H9 (cell line): ENCODE data around the gene NHSL2. TPM values are rescaled to one million over a fixed set of nuclear protein-coding genes. Genes with fewer than 3 reads are reported as not detected.
A peak's percentile ranks its signal among the peaks of the same experiment; 100 is the strongest.
"Not testable (repeated sequence)": the region's sequence is repeated elsewhere in the genome, so short reads cannot be mapped to it uniquely, and the experiment has no call there.

Experiments
- DNase-seq: peaks from one replicate; pipeline ENCODE4 v3.0.0-alpha.2; 2017
- H2AFZ ChIP-seq: one replicate; pipeline ENCODE4 v1.6.1; 2013; ENCODE audit warnings: mild to moderate bottlenecking, low read length, control low read depth, moderate library complexity
- H2AK5ac ChIP-seq: 2 replicates; pipeline ENCODE4 v1.6.1; 2013; ENCODE audit warnings: low read length, control low read depth, mixed read lengths; ENCODE audit not compliant: insufficient read length
- H2BK120ac ChIP-seq: one replicate; pipeline ENCODE4 v1.6.1; 2013; ENCODE audit warnings: low read depth, mild to moderate bottlenecking, low read length, control low read depth, inconsistent platforms; ENCODE audit not compliant: poor library complexity, severe bottlenecking
- H2BK12ac ChIP-seq: 2 replicates; pipeline ENCODE4 v1.6.1; 2013; ENCODE audit warnings: low read length, control low read depth, mixed read lengths, low read depth; ENCODE audit not compliant: insufficient read length
- H2BK15ac ChIP-seq: 2 replicates; pipeline ENCODE4 v1.6.1; 2013; ENCODE audit warnings: low read depth, low read length, control low read depth
- H2BK20ac ChIP-seq: one replicate; pipeline ENCODE4 v1.6.1; 2013; ENCODE audit warnings: low read depth, mild to moderate bottlenecking, low read length, control low read depth, inconsistent platforms; ENCODE audit not compliant: poor library complexity, severe bottlenecking
- H2BK5ac ChIP-seq: 2 replicates; pipeline ENCODE4 v1.6.1; 2013; ENCODE audit warnings: low read length, control low read depth, mixed read lengths; ENCODE audit not compliant: insufficient read length
- H3K14ac ChIP-seq: 2 replicates; pipeline ENCODE4 v1.6.1; 2013; ENCODE audit warnings: low read length, control low read depth; ENCODE audit not compliant: insufficient read depth
- H3K18ac ChIP-seq: 2 replicates; pipeline ENCODE4 v1.6.1; 2013; ENCODE audit warnings: low read depth, mild to moderate bottlenecking, mixed read lengths, low read length, control low read depth; ENCODE audit not compliant: insufficient read length
- H3K23ac ChIP-seq: 2 replicates; pipeline ENCODE4 v1.6.1; 2013; ENCODE audit warnings: low read length, control low read depth, mixed read lengths, low read depth; ENCODE audit not compliant: insufficient read length
- H3K23me2 ChIP-seq: 2 replicates; pipeline ENCODE4 v1.6.1; 2013; ENCODE audit warnings: low read depth, mild to moderate bottlenecking, mixed read lengths, low read length, control low read depth; ENCODE audit not compliant: insufficient read length, poor library complexity, severe bottlenecking
- H3K27ac ChIP-seq: 2 replicates; pipeline ENCODE4 v1.5.1; 2013; ENCODE audit warnings: low read length, control low read depth, mixed read lengths, low read depth; ENCODE audit not compliant: insufficient read length
- H3K27me3 ChIP-seq: 2 replicates; pipeline ENCODE4 v1.6.1; 2013; ENCODE audit warnings: low read length, control low read depth, inconsistent platforms; ENCODE audit not compliant: insufficient read depth
- H3K4ac ChIP-seq: 2 replicates; pipeline ENCODE4 v1.6.1; 2013; ENCODE audit warnings: low read depth, mild to moderate bottlenecking, control low read depth, inconsistent platforms, low read length, moderate library complexity
- H3K4me1 ChIP-seq: 2 replicates; pipeline ENCODE4 v1.6.1; 2013; ENCODE audit warnings: low read length, control low read depth, inconsistent platforms; ENCODE audit not compliant: insufficient read depth
- H3K4me2 ChIP-seq: 2 replicates; pipeline ENCODE4 v1.6.1; 2013; ENCODE audit warnings: low read length, control low read depth, mixed read lengths; ENCODE audit not compliant: insufficient read length, insufficient read depth
- H3K56ac ChIP-seq: 2 replicates; pipeline ENCODE4 v1.6.1; 2013; ENCODE audit warnings: low read depth, mild to moderate bottlenecking, mixed read lengths, low read length, control low read depth; ENCODE audit not compliant: insufficient read length
- H3K79me1 ChIP-seq: 2 replicates; pipeline ENCODE4 v1.6.1; 2013; ENCODE audit warnings: low read depth, mild to moderate bottlenecking, moderate library complexity, low read length, control low read depth, inconsistent platforms; ENCODE audit not compliant: insufficient read depth, poor library complexity, severe bottlenecking
- H3K79me2 ChIP-seq: 2 replicates; pipeline ENCODE4 v1.6.1; 2013; ENCODE audit warnings: low read length, control low read depth, inconsistent platforms; ENCODE audit not compliant: insufficient read depth
- H3K9ac ChIP-seq: 2 replicates; pipeline ENCODE4 v1.6.1; 2013; ENCODE audit warnings: low read length, control low read depth, mixed read lengths; ENCODE audit not compliant: insufficient read length; ENCODE audit errors: extremely low read depth
- H3K9me3 ChIP-seq: one replicate; pipeline ENCODE4 v1.6.1; 2013; ENCODE audit warnings: low read depth, low read length, inconsistent platforms; ENCODE audit not compliant: control insufficient read depth
- H3T11ph ChIP-seq: one replicate; pipeline ENCODE4 v1.6.1; 2013; ENCODE audit warnings: mild to moderate bottlenecking, low read length, control low read depth, inconsistent platforms
- H4K20me1 ChIP-seq: one replicate; pipeline ENCODE4 v1.6.1; 2013; ENCODE audit not compliant: control insufficient read depth, insufficient read length, insufficient read depth
- H4K5ac ChIP-seq: 2 replicates; pipeline ENCODE4 v1.6.1; 2013; ENCODE audit warnings: low read depth, mild to moderate bottlenecking, mixed read lengths, low read length, control low read depth; ENCODE audit not compliant: insufficient read length
- H4K8ac ChIP-seq: replicated peaks from 2 replicates; pipeline ENCODE4 v1.6.1; 2013; ENCODE audit warnings: low read length, control low read depth, mixed read lengths, low read depth; ENCODE audit not compliant: insufficient read length
- H4K91ac ChIP-seq: 2 replicates; pipeline ENCODE4 v1.6.1; 2013; ENCODE audit warnings: low read depth, mild to moderate bottlenecking, moderate library complexity, mixed read lengths, low read length, control low read depth; ENCODE audit not compliant: insufficient read length
- H3K27ac Mint-ChIP-seq, 3 experiments: 2 replicates in 2 of 3; 3 replicates in 1 of 3; pipeline ENCODE4 v1.8.0; 2020 to 2021; ENCODE audit warnings: mixed read lengths in 3 of 3, mild to moderate bottlenecking in 1 of 3, moderate library complexity in 1 of 3
- H3K27me3 Mint-ChIP-seq: 2 replicates; pipeline ENCODE4 v1.8.0; 2021; ENCODE audit warnings: low read depth, mild to moderate bottlenecking, moderate library complexity, mixed read lengths
- H3K36me3 Mint-ChIP-seq, 3 experiments: 2 replicates in 2 of 3; 3 replicates in 1 of 3; pipeline ENCODE4 v1.8.0; 2020 to 2021; ENCODE audit warnings: low read depth in 3 of 3, mixed read lengths in 3 of 3; ENCODE audit not compliant: insufficient read depth in 1 of 3
- H3K4me1 Mint-ChIP-seq, 2 experiments: 2 replicates each; pipeline ENCODE4 v1.8.0; 2020; ENCODE audit warnings: mixed read lengths in 2 of 2
- H3K4me3 Mint-ChIP-seq, 2 experiments: 2 replicates in 1 of 2; 3 replicates in 1 of 2; pipeline ENCODE4 v1.8.0; 2020 to 2021; ENCODE audit warnings: mild to moderate bottlenecking in 2 of 2, mixed read lengths in 2 of 2, moderate library complexity in 1 of 2
- H3K9me3 Mint-ChIP-seq, 2 experiments: 2 replicates in 1 of 2; 3 replicates in 1 of 2; pipeline ENCODE4 v1.8.0; 2020; ENCODE audit warnings: mild to moderate bottlenecking in 2 of 2, mixed read lengths in 2 of 2, moderate library complexity in 1 of 2
- WGBS: extraction: QIAGEN DNeasy Blood & Tissue Kit; methylation state at CpG from one replicate; pipeline ENCODE4 v1.1.7; 2013; ENCODE audit warnings: missing lambda C conversion rate, low lambda C conversion rate, mixed read lengths; ENCODE audit not compliant: insufficient read length; ENCODE audit errors: extremely low coverage; 5-methylcytosine and 5-hydroxymethylcytosine counted together
- total RNA-seq: library from RNA; stranded (reverse); gene quantifications from 2 replicates; pipeline ENCODE4 v1.2.1, GENCODE V29; 2021
- TF ChIP-seq, protein P1 (sequence below): fragments of 200-600 bp; sonication (generic); conservative IDR thresholded peaks from 3 replicates; pipeline ENCODE4 v1.8.0; 2021; ENCODE audit warnings: antibody characterized with exemption, mild to moderate bottlenecking

Gene NHSL2
- total RNA-seq, 1 experiment from 2014 or later, result 6.4 TPM

DNA sequence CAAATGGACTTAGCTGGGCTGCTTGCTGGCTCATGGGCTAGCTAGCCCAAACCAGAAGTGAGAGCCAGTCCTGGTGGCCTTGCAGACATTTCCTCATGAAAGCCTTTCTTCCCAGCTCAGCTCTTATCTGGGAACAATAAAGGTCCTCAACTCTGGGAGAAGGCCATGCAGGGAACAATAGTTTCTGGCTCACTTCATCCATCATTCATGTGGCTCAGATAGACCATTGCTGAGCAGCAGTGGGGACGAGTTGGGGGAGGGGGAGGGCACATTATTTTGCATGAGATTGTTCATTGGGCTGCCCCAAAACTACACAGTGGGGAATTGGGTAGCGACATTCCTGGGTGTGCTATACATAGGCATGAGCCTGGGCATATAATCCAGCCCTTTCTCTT lies 47.6 kb downstream of the NHSL2 start:
- H3K56ac ChIP-seq, result no peak overlapping the region
- no peak overlapping the region for H2AFZ ChIP-seq
- no peak overlapping the region for H2AK5ac ChIP-seq
- no peak overlapping the region for H3K23ac ChIP-seq
- Mint-ChIP-seq H3K4me1 (peaks cover 45 to 50% of the 10 kb centered on the region in 2 experiments), H3K27ac (peak overlapping the region; percentile 95 to 98 (median 95)), H3K36me3 (peaks cover 0 to 11% (median 6%) of the 10 kb centered on the region in 3 experiments; a peak in 4 of 7 replicates), H3K9me3 (peaks cover 75 to 83% of the 10 kb centered on the region in 2 experiments), H3K4me3 (peak overlapping the region; percentile 46 to 52), H3K27me3 (no peaks in the 10 kb centered on the region; the same call in 1 of the 2 replicates)
- H3K9ac ChIP-seq, result peak overlapping the region; percentile 36
- H3K27ac ChIP-seq, result peak overlapping the region; percentile 93
- H2BK20ac ChIP-seq, result no peak overlapping the region
- no peaks in the 10 kb centered on the region for H3K79me1 ChIP-seq
- H3K23me2 ChIP-seq, result no peaks in the 10 kb centered on the region
- no peak for DNase-seq
- H4K20me1 ChIP-seq, result no peaks in the 10 kb centered on the region
- H4K8ac ChIP-seq, result no peak overlapping the region
- no peak overlapping the region for H2BK5ac ChIP-seq
- no peak overlapping the region for H2BK15ac ChIP-seq
- H2BK120ac ChIP-seq, result no peak overlapping the region
- H4K5ac ChIP-seq, result no peak overlapping the region
- H3K27me3 ChIP-seq, result no peaks in the 10 kb centered on the region
- H3K79me2 ChIP-seq, result no peaks in the 10 kb centered on the region
- peak overlapping the region; percentile 66 for H3K18ac ChIP-seq
- TF ChIP-seq, protein P1, sequence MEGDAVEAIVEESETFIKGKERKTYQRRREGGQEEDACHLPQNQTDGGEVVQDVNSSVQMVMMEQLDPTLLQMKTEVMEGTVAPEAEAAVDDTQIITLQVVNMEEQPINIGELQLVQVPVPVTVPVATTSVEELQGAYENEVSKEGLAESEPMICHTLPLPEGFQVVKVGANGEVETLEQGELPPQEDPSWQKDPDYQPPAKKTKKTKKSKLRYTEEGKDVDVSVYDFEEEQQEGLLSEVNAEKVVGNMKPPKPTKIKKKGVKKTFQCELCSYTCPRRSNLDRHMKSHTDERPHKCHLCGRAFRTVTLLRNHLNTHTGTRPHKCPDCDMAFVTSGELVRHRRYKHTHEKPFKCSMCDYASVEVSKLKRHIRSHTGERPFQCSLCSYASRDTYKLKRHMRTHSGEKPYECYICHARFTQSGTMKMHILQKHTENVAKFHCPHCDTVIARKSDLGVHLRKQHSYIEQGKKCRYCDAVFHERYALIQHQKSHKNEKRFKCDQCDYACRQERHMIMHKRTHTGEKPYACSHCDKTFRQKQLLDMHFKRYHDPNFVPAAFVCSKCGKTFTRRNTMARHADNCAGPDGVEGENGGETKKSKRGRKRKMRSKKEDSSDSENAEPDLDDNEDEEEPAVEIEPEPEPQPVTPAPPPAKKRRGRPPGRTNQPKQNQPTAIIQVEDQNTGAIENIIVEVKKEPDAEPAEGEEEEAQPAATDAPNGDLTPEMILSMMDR, result no peak
- H2BK12ac ChIP-seq, result no peak overlapping the region
- no peak overlapping the region for H4K91ac ChIP-seq
- no peak overlapping the region for H3T11ph ChIP-seq
- H3K9me3 ChIP-seq, result peaks cover 27% of the 10 kb centered on the region
- no peak overlapping the region for H3K4ac ChIP-seq
- H3K4me2 ChIP-seq, result peak overlapping the region; percentile 23
- WGBS, result no CpG with 5 or more reads among the region's 2 CpGs
- peak overlapping the region; percentile 53; the same call in 1 of the 2 replicates for H3K14ac ChIP-seq
- peaks cover 2% of the 10 kb centered on the region; the same call in 1 of the 2 replicates for H3K4me1 ChIP-seq

DNA sequence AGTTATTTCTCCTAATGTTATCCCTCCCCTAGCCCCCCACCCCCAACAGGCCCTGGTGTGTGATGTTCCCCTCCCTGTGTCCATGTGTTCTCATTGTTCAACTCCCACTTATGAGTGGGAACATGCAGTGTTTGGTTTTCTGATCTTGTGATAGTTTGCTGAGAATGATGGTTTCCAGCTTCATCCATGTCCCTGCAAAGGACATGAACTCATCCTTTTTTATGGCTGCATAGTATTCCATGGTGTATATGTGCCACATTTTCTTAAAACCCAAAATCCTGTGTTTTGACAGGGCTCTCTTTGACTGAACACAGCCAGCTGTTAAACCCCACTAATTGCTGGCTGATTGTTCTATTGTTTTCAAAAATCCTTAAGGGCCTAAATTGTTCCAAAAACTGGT lies 53.5 kb downstream of the NHSL2 start:
- not testable (repeated sequence) for H3K9ac ChIP-seq, H3K9me3 ChIP-seq, H3K4ac ChIP-seq, H4K20me1 ChIP-seq, H3K27ac Mint-ChIP-seq, H2BK15ac ChIP-seq, H4K8ac ChIP-seq, H3K4me3 Mint-ChIP-seq, H2BK20ac ChIP-seq, H3K23me2 ChIP-seq, H3K4me1 ChIP-seq, DNase-seq, H2BK12ac ChIP-seq, H2AFZ ChIP-seq, H2AK5ac ChIP-seq, H2BK5ac ChIP-seq, H3K79me1 ChIP-seq, H3K27me3 ChIP-seq, H3K79me2 ChIP-seq, H4K91ac ChIP-seq, H3K18ac ChIP-seq, H3K56ac ChIP-seq, H4K5ac ChIP-seq, H3K4me2 ChIP-seq, H3K23ac ChIP-seq, H3T11ph ChIP-seq, H2BK120ac ChIP-seq, H3K27ac ChIP-seq, H3K14ac ChIP-seq, H3K27me3 Mint-ChIP-seq
- Mint-ChIP-seq H3K9me3 (peaks cover 67 to 74% of the 10 kb centered on the region in 2 experiments), H3K36me3 (peaks cover 0 to 16% (median 10%) of the 10 kb centered on the region in 3 experiments; a peak in 5 of 7 replicates), H3K4me1 (peaks cover 5 to 12% of the 10 kb centered on the region in 2 experiments; a peak in 3 of 4 replicates)
